WERI-Rb-1 (cell line): ENCODE measurements around the gene RAB24.
A peak's percentile ranks its signal among the peaks of the same experiment; 100 is the strongest.

Source experiments
- DNase-seq: peaks from one replicate; pipeline ENCODE4 v3.0.0-alpha.2; 2020
- H3K27ac ChIP-seq: fragments of 250-450 bp; sonication (Bioruptor Pico); 2 replicates; pipeline ENCODE4 v1.5.1; 2020; ENCODE audit warnings: mild to moderate bottlenecking, moderate library complexity
- H3K27me3 ChIP-seq: fragments of 250-450 bp; sonication (Bioruptor Pico); 2 replicates; pipeline ENCODE4 v1.5.1; 2021; ENCODE audit warnings: mild to moderate bottlenecking, low read depth, moderate library complexity; ENCODE audit not compliant: insufficient read depth, severe bottlenecking
- H3K36me3 ChIP-seq: fragments of 250-450 bp; sonication (Bioruptor Pico); 2 replicates; pipeline ENCODE4 v1.5.1; 2020; ENCODE audit warnings: mild to moderate bottlenecking, moderate library complexity
- H3K4me3 ChIP-seq: 2 replicates; pipeline ENCODE4 v1.5.1; 2011; ENCODE audit warnings: low read depth, mild to moderate bottlenecking, control low read depth, low read length
- H3K9me3 ChIP-seq: fragments of 250-450 bp; sonication (Bioruptor Pico); 2 replicates; pipeline ENCODE4 v1.5.1; 2021; ENCODE audit warnings: mild to moderate bottlenecking, moderate library complexity; ENCODE audit not compliant: severe bottlenecking
- CTCF ChIP-seq: IDR thresholded peaks from 2 replicates; pipeline ENCODE4 v1.5.1; 2011; ENCODE audit warnings: low read depth, mild to moderate bottlenecking, control low read depth, inconsistent platforms, low read length

Gene RAB24

GRCh38 chr5:177320879-177321278 lies 17.4 kb upstream of the RAB24 start:
- H3K36me3 ChIP-seq = no peaks in the 10 kb centered on the region
- no peak overlapping the region for H3K4me3 ChIP-seq
- no peak for TF ChIP-seq CTCF
- H3K27ac ChIP-seq = no peak overlapping the region
- no peak for DNase-seq
- no peaks in the 10 kb centered on the region for H3K27me3 ChIP-seq
- H3K9me3 ChIP-seq = no peaks in the 10 kb centered on the region

GRCh38 chr5:177319913-177320588 lies 16.5 kb upstream of the RAB24 start:
- no peaks in the 10 kb centered on the region for H3K27me3 ChIP-seq
- no peaks in the 10 kb centered on the region for H3K9me3 ChIP-seq
- no peak for TF ChIP-seq CTCF
- no peaks in the 10 kb centered on the region for H3K36me3 ChIP-seq
- no peak for DNase-seq
- H3K4me3 ChIP-seq = no peak overlapping the region
- no peak overlapping the region for H3K27ac ChIP-seq

- Histone ChIP-seq H3K27me3 (no peaks in the 10 kb centered on the region), H3K4me3 (no peak overlapping the region), H3K27ac (no peak overlapping the region), H3K36me3 (no peaks in the 10 kb centered on the region), H3K9me3 (no peaks in the 10 kb centered on the region)
- TF ChIP-seq CTCF = peak; percentile 64
- DNase-seq = peak; percentile 59
Measured at GRCh38 chr5:177317959-177318377, 14.4 kb upstream of the RAB24 start.

GRCh38 chr5:177316005-177316404 lies 12.5 kb upstream of the RAB24 start:
- no peaks in the 10 kb centered on the region for H3K27me3 ChIP-seq
- no peak for TF ChIP-seq CTCF
- no peak for DNase-seq
- H3K36me3 ChIP-seq = no peaks in the 10 kb centered on the region
- H3K27ac ChIP-seq = no peak overlapping the region
- no peak overlapping the region for H3K4me3 ChIP-seq
- H3K9me3 ChIP-seq = no peaks in the 10 kb centered on the region

GRCh38 chr5:177315411-177315810 lies 11.9 kb upstream of the RAB24 start:
- Histone ChIP-seq H3K9me3 (no peaks in the 10 kb centered on the region), H3K36me3 (no peaks in the 10 kb centered on the region), H3K27ac (no peak overlapping the region), H3K4me3 (no peak overlapping the region), H3K27me3 (no peaks in the 10 kb centered on the region)
- TF ChIP-seq CTCF = no peak
- DNase-seq = no peak
